CD4-positive, CD25-positive, alpha-beta regulatory T cell (primary cell): ENCODE results near the gene LANCL2. TPM values are rescaled to one million over a fixed set of nuclear protein-coding genes. Genes with fewer than 3 reads are reported as not detected.
"Not testable (repeated sequence)": the region's sequence is repeated elsewhere in the genome, so short reads cannot be mapped to it uniquely, and the experiment has no call there.

Source experiments
- ATAC-seq, 2 donors: fragments of 150-1000 bp; cut with Tn5 transposase; one replicate each; pipeline ENCODE4 v1.10.0; 2021; ENCODE audit warnings: low read depth in 2 of 2, moderate number of reproducible peaks in 2 of 2, moderate library complexity in 1 of 2
- DNase-seq, 3 donors: peaks; one replicate each; pipeline versions ENCODE4 v3.0.0 to v3.0.0-alpha.2; 2012 to 2022; ENCODE audit warnings: mixed read lengths in 1 of 3
- H3K27ac ChIP-seq: one replicate; pipeline ENCODE4 v1.7.0; 2013; ENCODE audit warnings: mild to moderate bottlenecking, low read length; ENCODE audit not compliant: insufficient read depth, poor library complexity, severe bottlenecking
- H3K27me3 ChIP-seq: one replicate; pipeline ENCODE4 v1.7.0; 2013; ENCODE audit warnings: low read length; ENCODE audit not compliant: control insufficient read depth, insufficient read depth
- H3K36me3 ChIP-seq: one replicate; pipeline ENCODE4 v1.7.0; 2013; ENCODE audit warnings: mild to moderate bottlenecking, low read length, moderate library complexity; ENCODE audit not compliant: control insufficient read depth, insufficient read depth
- H3K4me1 ChIP-seq: 2 replicates; pipeline ENCODE4 v1.7.0; 2013; ENCODE audit warnings: mild to moderate bottlenecking, low read length; ENCODE audit not compliant: insufficient read depth, control insufficient read depth, poor library complexity, severe bottlenecking
- H3K4me3 ChIP-seq: one replicate; pipeline ENCODE4 v1.7.0; 2013; ENCODE audit warnings: low read depth, mild to moderate bottlenecking, low read length, moderate library complexity
- H3K9me3 ChIP-seq, 2 experiments: 1 replicate in 1 of 2; 2 replicates in 1 of 2; pipeline ENCODE4 v1.7.0; 2013; ENCODE audit warnings: low read length in 2 of 2, mild to moderate bottlenecking in 1 of 2, moderate library complexity in 1 of 2; ENCODE audit not compliant: control insufficient read depth in 2 of 2
- H3K27ac Mint-ChIP-seq, 3 donors: one replicate each; pipeline ENCODE4 v1.8.0; 2020 to 2022; ENCODE audit warnings: mild to moderate bottlenecking in 3 of 3, mixed read lengths in 3 of 3, moderate library complexity in 2 of 3
- H3K27me3 Mint-ChIP-seq: one replicate; pipeline ENCODE4 v1.8.0; 2022; ENCODE audit warnings: mild to moderate bottlenecking, mixed read lengths
- H3K36me3 Mint-ChIP-seq: one replicate; pipeline ENCODE4 v1.8.0; 2020; ENCODE audit warnings: mixed read lengths
- H3K4me1 Mint-ChIP-seq, 4 donors: one replicate each; pipeline ENCODE4 v1.8.0; 2020 to 2022; ENCODE audit warnings: mixed read lengths in 4 of 4, mild to moderate bottlenecking in 1 of 4
- H3K4me3 Mint-ChIP-seq, 4 donors: one replicate each; pipeline ENCODE4 v1.8.0; 2020 to 2022; ENCODE audit warnings: mild to moderate bottlenecking in 4 of 4, mixed read lengths in 4 of 4, moderate library complexity in 3 of 4
- H3K9me3 Mint-ChIP-seq, 7 donors: one replicate each; pipeline ENCODE4 v1.8.0; 2020 to 2022; ENCODE audit warnings: mixed read lengths in 7 of 7, mild to moderate bottlenecking in 3 of 7, moderate library complexity in 2 of 7
- polyA plus RNA-seq, 4 donors: library from polyadenylated mRNA; unstranded; fragments of 300-500 nt; fragmentation: Illumina TruSeq; gene quantifications; one replicate each; pipeline ENCODE4 v1.2.3, GENCODE V29; 2021
- total RNA-seq: library from RNA; stranded (reverse); gene quantifications from one replicate; pipeline ENCODE4 v1.2.3, GENCODE V29; 2022

LANCL2 gene
- total and polyA plus RNA-seq, 5 donors from 2014 or later, result 7.6 to 11.7 (median 10.4) TPM

DNA sequence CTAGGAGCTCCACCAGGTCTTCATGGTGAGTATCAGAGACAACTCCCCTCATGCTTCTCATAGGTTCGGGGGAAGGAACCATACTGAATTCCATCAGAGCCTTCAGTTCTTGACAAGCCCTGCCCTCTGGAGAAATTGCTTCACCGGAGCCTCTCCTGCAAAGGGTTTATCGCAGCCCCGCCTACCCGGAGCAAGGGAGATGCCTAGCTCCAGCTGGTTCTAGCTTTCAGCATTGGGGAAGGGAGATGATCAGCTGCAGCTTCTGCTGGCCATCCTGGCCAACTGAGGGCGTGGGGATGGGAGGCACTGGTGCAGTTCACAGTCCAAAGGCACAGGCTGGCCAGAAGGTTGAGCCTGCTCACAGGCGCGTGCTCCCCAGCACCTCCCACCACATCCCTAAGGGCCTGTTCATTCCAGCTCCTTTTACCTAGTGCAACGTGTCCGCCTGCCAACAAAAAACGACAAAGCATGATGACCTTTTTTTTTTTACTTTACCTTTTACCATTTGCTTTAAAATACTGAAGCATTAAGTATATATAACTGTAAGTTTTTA lies 31.2 kb downstream of the LANCL2 start:
- Histone ChIP-seq H3K36me3 (peaks cover 12% of the 10 kb centered on the region), H3K27ac (no peak overlapping the region), H3K4me1 (no peaks in the 10 kb centered on the region), H3K9me3 (no peaks in the 10 kb centered on the region), H3K27me3 (no peaks in the 10 kb centered on the region), H3K4me3 (no peak overlapping the region)
- peaks cover 0 to 2% (median 0%) of the 10 kb centered on the region in 7 donors for H3K9me3 Mint-ChIP-seq
- peaks cover 5% of the 10 kb centered on the region for H3K36me3 Mint-ChIP-seq
- DNase-seq (no peak), ATAC-seq (no peak)
- no peaks in the 10 kb centered on the region for H3K27me3 Mint-ChIP-seq
- peaks cover 0 to 4% (median 0%) of the 10 kb centered on the region in 4 donors for H3K4me1 Mint-ChIP-seq
- H3K4me3 Mint-ChIP-seq, result no peak overlapping the region
- H3K27ac Mint-ChIP-seq, result peak overlapping the region in 1 of 3 donors; percentile 34

DNA sequence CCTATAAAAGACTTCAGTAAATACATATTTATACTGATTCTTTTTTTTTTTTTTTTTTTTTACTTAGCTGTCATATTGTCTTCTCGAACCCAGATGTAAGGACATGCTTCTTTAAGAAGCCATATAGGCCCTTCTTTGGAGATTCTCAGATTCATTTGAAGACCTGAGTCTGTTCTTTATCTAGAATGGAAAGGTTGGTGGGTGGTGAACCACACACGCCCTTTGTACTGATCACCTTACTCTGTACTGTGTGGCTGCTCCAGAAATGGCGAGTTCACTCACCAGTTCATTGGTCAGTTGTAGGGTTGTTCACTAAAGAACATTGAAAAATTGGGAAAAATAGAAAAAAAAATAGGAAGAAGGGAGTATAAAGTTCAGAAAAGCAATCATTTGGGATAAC lies 32.5 kb downstream of the LANCL2 start:
- ATAC-seq (no peak), DNase-seq (no peak)
- peaks cover 11% of the 10 kb centered on the region for H3K36me3 ChIP-seq
- Mint-ChIP-seq H3K4me3 (no peak overlapping the region), H3K4me1 (peaks cover 0 to 4% (median 0%) of the 10 kb centered on the region in 4 donors), H3K27me3 (no peaks in the 10 kb centered on the region), H3K27ac (no peak overlapping the region), H3K36me3 (peaks cover 5% of the 10 kb centered on the region), H3K9me3 (peaks cover 0 to 2% (median 0%) of the 10 kb centered on the region in 7 donors)
- no peak overlapping the region for H3K27ac ChIP-seq
- no peaks in the 10 kb centered on the region for H3K9me3 ChIP-seq
- no peak overlapping the region for H3K4me3 ChIP-seq
- H3K27me3 ChIP-seq, result no peaks in the 10 kb centered on the region
- H3K4me1 ChIP-seq, result no peaks in the 10 kb centered on the region

DNA sequence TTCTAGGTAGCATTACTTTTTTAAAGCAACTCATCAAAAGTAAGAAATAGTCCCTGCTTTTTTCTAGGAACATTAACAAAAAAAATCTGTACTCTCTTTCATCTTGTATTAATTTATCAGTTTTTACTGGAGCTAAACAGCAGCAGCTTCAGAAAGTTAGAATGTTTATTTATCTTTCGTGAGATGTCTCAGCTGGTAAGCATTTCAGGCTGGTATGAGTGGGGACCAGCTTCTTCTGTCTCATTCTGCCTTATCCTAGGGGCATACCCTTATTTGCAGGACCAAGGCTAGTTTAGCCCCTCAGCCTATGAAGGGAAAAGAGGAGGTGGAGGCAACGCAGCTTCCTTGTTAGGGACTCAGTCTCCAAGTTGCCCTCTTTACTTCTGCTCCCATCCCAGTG lies 35.1 kb downstream of the LANCL2 start:
- Mint-ChIP-seq H3K4me1 (peaks cover 0 to 9% (median 0%) of the 10 kb centered on the region in 4 donors), H3K27ac (no peak overlapping the region), H3K27me3 (no peaks in the 10 kb centered on the region), H3K9me3 (peaks cover 0 to 3% (median 0%) of the 10 kb centered on the region in 7 donors), H3K36me3 (peaks cover 16% of the 10 kb centered on the region), H3K4me3 (no peak overlapping the region)
- Histone ChIP-seq H3K4me1 (no peaks in the 10 kb centered on the region), H3K27ac (no peak overlapping the region), H3K27me3 (no peaks in the 10 kb centered on the region), H3K9me3 (no peaks in the 10 kb centered on the region), H3K4me3 (no peak overlapping the region), H3K36me3 (peaks cover 6% of the 10 kb centered on the region)
- DNase-seq (no peak), ATAC-seq (no peak)

DNA sequence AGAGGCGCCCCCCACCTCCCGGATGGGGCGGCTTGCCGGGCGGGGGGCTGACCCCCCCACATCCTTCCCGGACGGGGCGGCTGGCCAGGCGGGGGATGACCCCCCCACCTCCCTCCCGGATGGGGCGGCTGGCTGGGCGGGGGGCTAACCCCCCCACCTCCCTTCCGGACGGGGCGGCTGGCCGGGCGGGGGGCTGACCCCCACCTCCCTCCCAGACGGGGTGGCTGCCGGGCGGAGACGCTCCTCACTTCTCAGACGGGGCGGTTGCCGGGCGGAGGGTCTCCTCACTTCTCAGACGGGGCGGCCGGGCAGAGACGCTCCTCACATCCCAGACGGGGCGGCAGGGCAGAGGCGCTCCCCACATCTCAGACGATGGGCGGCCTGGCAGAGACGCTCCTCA lies 37.4 kb downstream of the LANCL2 start:
- not testable (repeated sequence) for H3K27me3 Mint-ChIP-seq, H3K4me1 Mint-ChIP-seq, H3K4me3 Mint-ChIP-seq, H3K27ac ChIP-seq, H3K9me3 ChIP-seq, H3K9me3 Mint-ChIP-seq, ATAC-seq, H3K27me3 ChIP-seq, H3K36me3 ChIP-seq, H3K4me1 ChIP-seq, H3K4me3 ChIP-seq, DNase-seq, H3K27ac Mint-ChIP-seq
- H3K36me3 Mint-ChIP-seq, result peaks cover 23% of the 10 kb centered on the region

DNA sequence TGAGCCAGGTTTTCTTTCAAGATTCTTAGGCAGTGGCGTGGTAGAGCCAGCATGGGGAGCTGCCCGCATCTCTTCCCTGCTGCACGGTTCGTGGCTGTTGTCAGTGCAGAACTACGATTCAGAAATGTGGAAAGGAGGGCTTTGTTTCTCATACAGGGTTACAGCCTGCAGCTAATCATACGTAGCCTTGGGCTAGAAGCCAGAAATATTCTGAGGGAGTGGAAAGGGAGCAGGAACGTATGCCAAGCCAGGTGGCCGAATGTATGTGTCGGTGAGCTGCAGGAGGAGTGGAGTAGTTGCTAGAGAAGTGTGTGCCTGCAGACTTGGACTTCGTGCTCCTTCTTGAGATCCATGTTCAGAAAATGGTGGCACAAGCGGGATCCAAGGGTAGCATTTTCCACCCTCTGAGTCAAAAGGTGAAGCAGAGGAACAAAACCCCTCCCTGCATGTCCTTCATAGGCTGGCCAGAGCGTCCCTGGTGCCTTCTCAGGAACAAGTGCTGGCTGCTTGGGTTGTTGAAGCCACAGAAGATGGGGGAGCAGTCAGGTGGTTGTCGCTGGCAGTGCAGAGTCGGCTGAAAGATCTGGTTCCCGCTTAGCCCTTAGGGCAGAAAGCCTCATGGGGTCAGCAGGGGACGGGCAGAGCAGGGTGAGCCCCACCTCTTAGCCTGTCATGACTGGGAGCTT lies 40.9 kb downstream of the LANCL2 start:
- peaks cover 0 to 3% (median 0%) of the 10 kb centered on the region in 7 donors for H3K9me3 Mint-ChIP-seq
- H3K27ac Mint-ChIP-seq, result peak overlapping the region in 1 of 3 donors; percentile 73
- H3K4me1 Mint-ChIP-seq, result peaks cover 0 to 5% (median 0%) of the 10 kb centered on the region in 4 donors
- Histone ChIP-seq H3K4me1 (no peaks in the 10 kb centered on the region), H3K4me3 (no peak overlapping the region), H3K27ac (no peak overlapping the region), H3K36me3 (peaks cover 3% of the 10 kb centered on the region), H3K27me3 (no peaks in the 10 kb centered on the region), H3K9me3 (no peaks in the 10 kb centered on the region)
- ATAC-seq (no peak), DNase-seq (no peak)
- no peaks in the 10 kb centered on the region for H3K27me3 Mint-ChIP-seq
- H3K4me3 Mint-ChIP-seq, result no peak overlapping the region
- H3K36me3 Mint-ChIP-seq, result peaks cover 21% of the 10 kb centered on the region

DNA sequence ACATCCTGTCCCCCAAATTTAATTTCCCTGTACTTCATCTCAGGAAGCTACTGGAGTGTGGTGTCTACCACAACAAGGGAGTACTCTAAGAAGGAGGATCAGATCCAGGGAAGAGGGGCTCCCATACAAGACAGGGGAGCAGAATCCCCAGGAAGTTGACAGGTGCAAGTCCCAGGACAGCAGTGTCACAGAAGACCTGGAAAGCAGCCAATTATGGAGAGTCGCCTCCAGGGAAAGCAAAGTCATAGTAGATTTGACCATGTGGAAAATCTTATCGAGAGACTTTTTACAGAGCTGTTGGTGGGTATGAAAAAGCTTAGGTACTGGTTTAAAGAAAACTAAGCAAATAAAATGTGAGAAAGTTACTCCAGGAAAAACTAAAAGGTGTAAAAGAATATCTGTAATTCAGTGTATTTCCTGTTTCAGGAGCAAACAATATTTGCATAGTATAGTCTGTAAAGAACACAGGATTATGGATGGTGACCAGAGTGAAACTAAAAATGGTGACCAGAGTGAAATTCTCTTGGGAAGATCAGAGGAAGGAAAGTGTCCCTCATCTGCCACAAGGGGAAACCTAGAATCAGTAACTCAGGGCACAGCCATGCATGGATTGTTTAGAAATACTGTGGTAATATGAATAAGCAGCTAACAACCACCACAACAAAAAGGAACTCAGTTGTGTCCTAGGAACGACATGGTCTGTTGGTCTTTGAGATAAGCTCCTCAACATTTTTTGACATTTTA lies 44.5 kb downstream of the LANCL2 start:
- DNase-seq (no peak), ATAC-seq (no peak)
- Histone ChIP-seq H3K9me3 (no peaks in the 10 kb centered on the region), H3K27me3 (no peaks in the 10 kb centered on the region), H3K4me3 (no peak overlapping the region), H3K27ac (no peak overlapping the region), H3K36me3 (peaks cover 3% of the 10 kb centered on the region), H3K4me1 (no peaks in the 10 kb centered on the region)
- H3K27me3 Mint-ChIP-seq, result no peaks in the 10 kb centered on the region
- H3K4me1 Mint-ChIP-seq, result no peaks in the 10 kb centered on the region
- peak overlapping the region in 2 of 3 donors; percentile 15 to 69 for H3K27ac Mint-ChIP-seq
- H3K4me3 Mint-ChIP-seq, result no peak overlapping the region
- H3K9me3 Mint-ChIP-seq, result no peaks in the 10 kb centered on the region
- peaks cover 16% of the 10 kb centered on the region for H3K36me3 Mint-ChIP-seq

DNA sequence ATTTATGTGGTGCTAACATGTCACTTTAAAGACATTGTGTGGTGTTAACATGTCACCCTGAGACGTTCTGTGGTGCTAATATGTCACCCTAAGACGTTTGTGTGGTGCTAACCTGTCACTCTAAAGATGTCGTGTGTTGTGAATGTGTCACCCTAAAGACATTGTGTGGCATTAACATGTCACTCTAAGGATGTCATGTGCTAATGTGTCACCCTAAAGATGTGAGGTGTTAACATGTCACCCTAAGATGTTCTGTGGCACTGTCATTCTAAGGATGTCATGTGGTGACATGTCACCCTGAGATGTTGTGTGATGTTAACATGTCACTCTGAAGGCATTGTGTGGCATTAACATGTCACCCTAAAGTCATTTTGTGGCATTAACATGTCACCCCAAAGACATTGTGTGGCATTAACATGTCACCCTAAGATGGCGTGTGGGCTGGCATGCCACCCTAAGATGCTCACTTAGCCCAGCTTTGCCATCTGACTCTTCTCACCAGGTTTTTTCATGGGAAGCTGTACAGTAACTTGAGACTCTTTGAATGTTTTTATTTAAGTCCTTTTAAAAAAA lies 45.6 kb downstream of the LANCL2 start:
- ATAC-seq, result no peak
- Mint-ChIP-seq H3K27ac (no peak overlapping the region), H3K9me3 (no peaks in the 10 kb centered on the region), H3K4me3 (no peak overlapping the region), H3K4me1 (peaks cover 3 to 5% (median 4%) of the 10 kb centered on the region in 4 donors), H3K36me3 (peaks cover 8% of the 10 kb centered on the region), H3K27me3 (no peaks in the 10 kb centered on the region)
- Histone ChIP-seq H3K27ac (no peak overlapping the region), H3K27me3 (no peaks in the 10 kb centered on the region), H3K4me3 (no peak overlapping the region), H3K4me1 (no peaks in the 10 kb centered on the region), H3K36me3 (peaks cover 3% of the 10 kb centered on the region), H3K9me3 (no peaks in the 10 kb centered on the region)
- no peak for DNase-seq
